ENCODE measurements around the gene ZHX3.
A peak's percentile ranks its signal among the peaks of the same experiment; 100 is the strongest.

Gene ZHX3

DNA sequence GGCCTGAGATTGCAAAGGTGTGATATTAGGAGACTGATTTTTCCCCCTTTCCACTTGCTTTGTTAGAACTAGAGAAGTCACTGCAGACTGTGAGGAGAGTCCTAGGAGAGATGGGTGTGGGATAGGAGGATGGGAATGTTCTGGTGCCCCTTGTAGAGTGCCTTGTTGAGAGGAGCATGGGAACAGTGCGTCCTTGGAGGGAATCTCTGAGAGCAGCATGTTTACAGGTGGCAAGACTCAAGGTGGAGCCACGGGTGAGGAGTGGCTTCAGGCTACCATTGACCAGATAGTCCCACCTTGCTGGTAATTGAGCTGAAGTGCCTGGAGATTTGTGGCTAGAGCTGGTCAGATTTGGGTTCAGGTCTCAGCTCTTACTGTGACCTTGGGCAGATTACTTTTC, 174.2 kb downstream of the ZHX3 start:
- no peaks in the 10 kb centered on the region for H3K27me3 ChIP-seq (ENCODE audit: insufficient read depth, low read length, poor library complexity, severe bottlenecking)
- H4K20me1 ChIP-seq (ENCODE audit: insufficient read depth, low read length, poor library complexity, severe bottlenecking), result peaks cover 97% of the 10 kb centered on the region
- no peaks in the 10 kb centered on the region for H3F3A ChIP-seq (ENCODE audit: low read depth)
- peak overlapping the region; percentile 87 for H3K4me2 ChIP-seq (ENCODE audit: low read depth, low read length, poor library complexity, severe bottlenecking)
- peaks cover 8% of the 10 kb centered on the region; the same call in 1 of the 2 replicates for H3K36me3 ChIP-seq (ENCODE audit: insufficient read depth, low read length)
- TF ChIP-seq CTCF (conservative IDR thresholded peaks at IDR 0.05; ENCODE audit: low read length) (no peak), EZH2phosphoT487 (IDR thresholded peaks at IDR 0.05; ENCODE audit: borderline replicate concordance) (no peak)
- peaks cover 98% of the 10 kb centered on the region for H3K79me2 ChIP-seq (ENCODE audit: insufficient read depth, low read length)
- no peak overlapping the region for H3K9ac ChIP-seq (ENCODE audit: low read depth, low read length, poor library complexity, severe bottlenecking)
- no peaks in the 10 kb centered on the region for H3K9me3 ChIP-seq (ENCODE audit: insufficient read depth, low read depth, low read length)
- H3K4me1 ChIP-seq (ENCODE audit: insufficient read depth, low read length, poor library complexity, severe bottlenecking), result peaks cover 93% of the 10 kb centered on the region
- H3K9me2 ChIP-seq (replicated peaks; ENCODE audit: low read depth, low read length), result no peaks in the 10 kb centered on the region
- peak overlapping the region; percentile 94 for H3K4me3 ChIP-seq (ENCODE audit: low read length, poor library complexity, severe bottlenecking)
- no peak overlapping the region for H2AFZ ChIP-seq (ENCODE audit: low read length)

DNA sequence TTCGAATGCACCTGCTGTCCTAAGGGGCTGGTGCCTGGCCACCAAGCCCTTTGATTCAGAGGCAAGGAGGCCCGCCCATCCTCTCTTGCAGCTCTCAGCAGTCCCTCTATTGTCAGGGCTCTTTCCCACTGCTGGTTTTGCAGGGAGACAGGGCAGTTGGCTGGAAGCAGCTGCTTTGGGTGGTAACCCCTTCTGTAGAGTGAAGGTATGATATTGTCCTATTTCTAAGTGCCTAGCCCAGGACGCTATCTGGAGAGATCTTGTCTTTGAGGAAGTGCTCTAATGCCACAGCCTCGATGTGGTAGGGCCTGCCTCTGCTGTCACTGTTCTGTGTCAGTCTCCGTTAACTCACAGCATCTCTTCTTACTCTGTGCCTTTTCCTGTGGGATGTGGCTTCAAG, 174.6 kb downstream of the ZHX3 start:
- H3K4me1 ChIP-seq (ENCODE audit: insufficient read depth, low read length, poor library complexity, severe bottlenecking), result peaks cover 88% of the 10 kb centered on the region
- no peaks in the 10 kb centered on the region for H3F3A ChIP-seq (ENCODE audit: low read depth)
- no peak overlapping the region for H3K9ac ChIP-seq (ENCODE audit: low read depth, low read length, poor library complexity, severe bottlenecking)
- TF ChIP-seq EZH2phosphoT487 (IDR thresholded peaks at IDR 0.05; ENCODE audit: borderline replicate concordance) (no peak), CTCF (conservative IDR thresholded peaks at IDR 0.05; ENCODE audit: low read length) (no peak)
- peak overlapping the region; percentile 87 for H3K4me2 ChIP-seq (ENCODE audit: low read depth, low read length, poor library complexity, severe bottlenecking)
- H4K20me1 ChIP-seq (ENCODE audit: insufficient read depth, low read length, poor library complexity, severe bottlenecking), result peaks cover 97% of the 10 kb centered on the region
- H3K9me2 ChIP-seq (replicated peaks; ENCODE audit: low read depth, low read length), result no peaks in the 10 kb centered on the region
- peaks cover 8% of the 10 kb centered on the region; the same call in 1 of the 2 replicates for H3K36me3 ChIP-seq (ENCODE audit: insufficient read depth, low read length)
- H3K79me2 ChIP-seq (ENCODE audit: insufficient read depth, low read length), result peaks cover 98% of the 10 kb centered on the region
- no peaks in the 10 kb centered on the region for H3K9me3 ChIP-seq (ENCODE audit: insufficient read depth, low read depth, low read length)
- no peaks in the 10 kb centered on the region for H3K27me3 ChIP-seq (ENCODE audit: insufficient read depth, low read length, poor library complexity, severe bottlenecking)
- peak overlapping the region; percentile 94 for H3K4me3 ChIP-seq (ENCODE audit: low read length, poor library complexity, severe bottlenecking)
- no peak overlapping the region for H2AFZ ChIP-seq (ENCODE audit: low read length)

- peak overlapping the region; percentile 31 for H3K9ac ChIP-seq (ENCODE audit: low read depth, low read length, poor library complexity, severe bottlenecking)
- H3K79me2 ChIP-seq (ENCODE audit: insufficient read depth, low read length), result peaks cover 95% of the 10 kb centered on the region
- no peaks in the 10 kb centered on the region for H3K9me3 ChIP-seq (ENCODE audit: insufficient read depth, low read depth, low read length)
- H3K4me3 ChIP-seq (ENCODE audit: low read length, poor library complexity, severe bottlenecking), result peak overlapping the region; percentile 94
- no peaks in the 10 kb centered on the region for H3K9me2 ChIP-seq (replicated peaks; ENCODE audit: low read depth, low read length)
- H3K4me1 ChIP-seq (ENCODE audit: insufficient read depth, low read length, poor library complexity, severe bottlenecking), result peaks cover 83% of the 10 kb centered on the region
- no peaks in the 10 kb centered on the region for H3F3A ChIP-seq (ENCODE audit: low read depth)
- peaks cover 91% of the 10 kb centered on the region for H4K20me1 ChIP-seq (ENCODE audit: insufficient read depth, low read length, poor library complexity, severe bottlenecking)
- H3K4me2 ChIP-seq (ENCODE audit: low read depth, low read length, poor library complexity, severe bottlenecking), result peak overlapping the region; percentile 87
- H2AFZ ChIP-seq (ENCODE audit: low read length), result no peak overlapping the region
- no peaks in the 10 kb centered on the region for H3K27me3 ChIP-seq (ENCODE audit: insufficient read depth, low read length, poor library complexity, severe bottlenecking)
- H3K36me3 ChIP-seq (ENCODE audit: insufficient read depth, low read length), result peaks cover 8% of the 10 kb centered on the region; the same call in 1 of the 2 replicates
- no peak for TF ChIP-seq CTCF (conservative IDR thresholded peaks at IDR 0.05; ENCODE audit: low read length)
- TF ChIP-seq EZH2phosphoT487 (IDR thresholded peaks at IDR 0.05; ENCODE audit: borderline replicate concordance), result no peak
Observed at GRCh38 chr20:41142245-41142644, 175.3 kb downstream of the ZHX3 start.
